Progenitor cell of endocrine pancreas (in vitro differentiated cells): ENCODE data around the gene SLC22A2. TPM values are rescaled to one million over a fixed set of nuclear protein-coding genes. Genes with fewer than 3 reads are reported as not detected.

Experiments used
- DNase-seq: peaks from one replicate; pipeline ENCODE4 v3.0.0; 2021; ENCODE audit warnings: low spot score; ENCODE audit not compliant: unreplicated experiment
- H3K27ac Mint-ChIP-seq: 2 replicates; pipeline ENCODE4 v1.8.0; 2021; ENCODE audit warnings: mild to moderate bottlenecking, moderate library complexity, mixed read lengths
- H3K27me3 Mint-ChIP-seq: 2 replicates; pipeline ENCODE4 v1.8.0; 2021; ENCODE audit warnings: mixed read lengths
- H3K36me3 Mint-ChIP-seq: 2 replicates; pipeline ENCODE4 v1.8.0; 2022; ENCODE audit warnings: mixed read lengths; ENCODE audit not compliant: insufficient read depth
- H3K4me1 Mint-ChIP-seq: 2 replicates; pipeline ENCODE4 v1.8.0; 2021; ENCODE audit warnings: low read depth, mixed read lengths
- H3K4me3 Mint-ChIP-seq: 2 replicates; pipeline ENCODE4 v1.8.0; 2021; ENCODE audit warnings: low read depth, mild to moderate bottlenecking, moderate library complexity, mixed read lengths
- H3K9me3 Mint-ChIP-seq: 2 replicates; pipeline ENCODE4 v1.8.0; 2021; ENCODE audit warnings: low read depth, mixed read lengths
- CTCF ChIP-seq: fragments of 200-600 bp; sonication (generic); IDR thresholded peaks from one replicate; pipeline ENCODE4 v1.5.0; 2021; ENCODE audit warnings: antibody characterized with exemption, mild to moderate bottlenecking; ENCODE audit not compliant: unreplicated experiment
- total RNA-seq: library from RNA; stranded (reverse); gene quantifications from 2 replicates; pipeline ENCODE4 v1.2.1, GENCODE V29; 2021

The SLC22A2 gene
- total RNA-seq, 1 donor from 2014 or later = not detected

GRCh38 chr6:160263196-160263939 is 4.7 kb upstream of the SLC22A2 start:
- no peak overlapping the region for H3K4me3 Mint-ChIP-seq
- no peak for DNase-seq
- peak overlapping the region; percentile 21 for H3K27ac Mint-ChIP-seq
- H3K27me3 Mint-ChIP-seq = peaks cover 4% of the 10 kb centered on the region
- no peak for TF ChIP-seq CTCF
- H3K9me3 Mint-ChIP-seq = no peaks in the 10 kb centered on the region
- no peaks in the 10 kb centered on the region for H3K36me3 Mint-ChIP-seq
- H3K4me1 Mint-ChIP-seq = peaks cover 33% of the 10 kb centered on the region

GRCh38 chr6:160261991-160262680 is 3.5 kb upstream of the SLC22A2 start:
- TF ChIP-seq CTCF = peak; percentile 31
- Mint-ChIP-seq H3K36me3 (no peaks in the 10 kb centered on the region), H3K9me3 (no peaks in the 10 kb centered on the region), H3K27ac (no peak overlapping the region), H3K4me3 (no peak overlapping the region), H3K4me1 (peaks cover 33% of the 10 kb centered on the region), H3K27me3 (peaks cover 4% of the 10 kb centered on the region)
- DNase-seq = no peak

- Mint-ChIP-seq H3K4me1 (peaks cover 34% of the 10 kb centered on the region), H3K9me3 (no peaks in the 10 kb centered on the region), H3K36me3 (no peaks in the 10 kb centered on the region), H3K27ac (no peak overlapping the region), H3K4me3 (no peak overlapping the region), H3K27me3 (peaks cover 4% of the 10 kb centered on the region)
- no peak for TF ChIP-seq CTCF
- DNase-seq = no peak
Measured at GRCh38 chr6:160260803-160261450, 2.3 kb upstream of the SLC22A2 start.

- no peaks in the 10 kb centered on the region for H3K36me3 Mint-ChIP-seq
Measured at GRCh38 chr6:160260367-160260766, 1.7 kb upstream of the SLC22A2 start.

More at GRCh38 chr6:160260367-160260766, 1.7 kb upstream of the SLC22A2 start:
- peak overlapping the region; percentile 75 for H3K27ac Mint-ChIP-seq
- DNase-seq = no peak
- no peaks in the 10 kb centered on the region for H3K9me3 Mint-ChIP-seq
- peaks cover 4% of the 10 kb centered on the region for H3K27me3 Mint-ChIP-seq
- TF ChIP-seq CTCF = no peak
- no peak overlapping the region for H3K4me3 Mint-ChIP-seq
- H3K4me1 Mint-ChIP-seq = peaks cover 38% of the 10 kb centered on the region
